GM10847 (cell line): ENCODE measurements around the gene KDM4B.

ENCODE experiments used
- POLR2A ChIP-seq: IDR thresholded peaks from 2 replicates; pipeline ENCODE4 v1.6.1; 2011; ENCODE audit not compliant: insufficient read length; ENCODE audit errors: extremely low read depth

The KDM4B gene

GRCh38 chr19:4996701-4997100 is 27.8 kb downstream of the KDM4B start:
- TF ChIP-seq POLR2A = no peak

- TF ChIP-seq POLR2A = no peak
These were observed 28.4 kb downstream of the KDM4B start for GRCh38 chr19:4997297-4997696.

- no peak for TF ChIP-seq POLR2A
These were observed 31.3 kb downstream of the KDM4B start for GRCh38 chr19:5000120-5000611.

- TF ChIP-seq POLR2A = no peak
These were observed 32.7 kb downstream of the KDM4B start for GRCh38 chr19:5001615-5002014.

GRCh38 chr19:5002143-5002542 is 33.2 kb downstream of the KDM4B start:
- no peak for TF ChIP-seq POLR2A

- no peak for TF ChIP-seq POLR2A
These were observed 34.9 kb downstream of the KDM4B start for GRCh38 chr19:5003781-5004180.

GRCh38 chr19:5005096-5005495 is 36.2 kb downstream of the KDM4B start:
- TF ChIP-seq POLR2A = no peak

- TF ChIP-seq POLR2A = no peak
These were observed 37.3 kb downstream of the KDM4B start for GRCh38 chr19:5006201-5006600.

GRCh38 chr19:5006821-5007220 is 37.9 kb downstream of the KDM4B start:
- no peak for TF ChIP-seq POLR2A

GRCh38 chr19:5011476-5012238 is 42.7 kb downstream of the KDM4B start:
- no peak for TF ChIP-seq POLR2A

- no peak for TF ChIP-seq POLR2A
These were observed 44.0 kb downstream of the KDM4B start for GRCh38 chr19:5012688-5013457.

- no peak for TF ChIP-seq POLR2A
These were observed 44.8 kb downstream of the KDM4B start for GRCh38 chr19:5013761-5014160.

GRCh38 chr19:5014941-5015340 is 46.0 kb downstream of the KDM4B start:
- TF ChIP-seq POLR2A = no peak

- no peak for TF ChIP-seq POLR2A
These were observed 47.4 kb downstream of the KDM4B start for GRCh38 chr19:5016268-5016667.

- TF ChIP-seq POLR2A = no peak
These were observed 47.9 kb downstream of the KDM4B start for GRCh38 chr19:5016781-5017180.

- TF ChIP-seq POLR2A = no peak
These were observed 48.3 kb downstream of the KDM4B start for GRCh38 chr19:5017235-5017634.
